ENCODE data around the gene HUS1.

- TF ChIP-seq CTCF (IDR thresholded peaks at IDR 0.05): no peak
- no peak for TF ChIP-seq POLR2A (IDR thresholded peaks at IDR 0.05)
Observed at GRCh38 chr7:47962262-47962661, 17.2 kb downstream of the HUS1 start.

Measured in heart left ventricle (tissue), 13 donors.